Loucy (cell line): Measurements from ENCODE around the gene PPARGC1A.

Experiments used
- H2AFZ ChIP-seq: fragments of 200-600 bp; sonication (generic); 2 replicates; pipeline ENCODE4 v1.6.0; 2016; ENCODE audit warnings: antibody characterized with exemption, mild to moderate bottlenecking, low read length, moderate library complexity
- H3F3A ChIP-seq: fragments of 200-600 bp; 2 replicates; pipeline ENCODE4 v1.6.0; 2016; ENCODE audit warnings: antibody characterized with exemption, low read depth, mild to moderate bottlenecking
- H3K27me3 ChIP-seq: fragments of 200-600 bp; sonication (generic); 2 replicates; pipeline ENCODE4 v1.6.1; 2014; ENCODE audit warnings: low read length, mild to moderate bottlenecking; ENCODE audit not compliant: insufficient read depth, poor library complexity, severe bottlenecking
- H3K36me3 ChIP-seq: fragments of 200-600 bp; sonication (generic); 2 replicates; pipeline ENCODE4 v1.6.1; 2016; ENCODE audit warnings: low read length; ENCODE audit not compliant: insufficient read depth
- H3K4me1 ChIP-seq: fragments of 200-600 bp; sonication (generic); 2 replicates; pipeline ENCODE4 v1.5.1; 2014; ENCODE audit warnings: low read length, mild to moderate bottlenecking; ENCODE audit not compliant: insufficient read depth, poor library complexity, severe bottlenecking
- H3K4me2 ChIP-seq: fragments of 200-600 bp; sonication (generic); 2 replicates; pipeline ENCODE4 v1.6.0; 2014; ENCODE audit warnings: antibody characterized with exemption, low read length, low read depth, mild to moderate bottlenecking; ENCODE audit not compliant: poor library complexity, severe bottlenecking
- H3K4me3 ChIP-seq: fragments of 200-600 bp; sonication (generic); 2 replicates; pipeline ENCODE4 v1.5.1; 2014; ENCODE audit warnings: low read length, mild to moderate bottlenecking, mixed read lengths; ENCODE audit not compliant: poor library complexity, severe bottlenecking
- H3K79me2 ChIP-seq: fragments of 200-600 bp; sonication (generic); 2 replicates; pipeline ENCODE4 v1.6.1; 2014; ENCODE audit warnings: low read length; ENCODE audit not compliant: insufficient read depth
- H3K9ac ChIP-seq: fragments of 200-600 bp; sonication (generic); 2 replicates; pipeline ENCODE4 v1.6.0; 2014; ENCODE audit warnings: mild to moderate bottlenecking, low read depth, low read length, moderate library complexity; ENCODE audit not compliant: poor library complexity, severe bottlenecking
- H3K9me2 ChIP-seq: fragments of 200-600 bp; sonication (generic); replicated peaks from 2 replicates; pipeline ENCODE4 v1.6.1; 2016; ENCODE audit warnings: low read depth, low read length, mixed read lengths
- H3K9me3 ChIP-seq: fragments of 200-600 bp; sonication (generic); 2 replicates; pipeline ENCODE4 v1.6.1; 2014; ENCODE audit warnings: mild to moderate bottlenecking, antibody characterized with exemption, low read length, low read depth; ENCODE audit not compliant: insufficient read depth
- H4K20me1 ChIP-seq: fragments of 200-600 bp; sonication (generic); 2 replicates; pipeline ENCODE4 v1.6.0; 2014; ENCODE audit warnings: antibody characterized with exemption, low read length, mild to moderate bottlenecking; ENCODE audit not compliant: insufficient read depth, poor library complexity, severe bottlenecking
- EZH2phosphoT487 ChIP-seq: fragments of 200-600 bp; IDR thresholded peaks from 2 replicates; pipeline ENCODE4 v1.6.1; 2018; ENCODE audit warnings: antibody characterized with exemption, mild to moderate bottlenecking, moderate library complexity, borderline replicate concordance
- TF ChIP-seq, protein P1 (sequence below): fragments of 200-600 bp; sonication (generic); conservative IDR thresholded peaks from 2 replicates; pipeline ENCODE4 v1.5.1; 2014; ENCODE audit warnings: mild to moderate bottlenecking, antibody characterized with exemption, low read length

The PPARGC1A gene

DNA sequence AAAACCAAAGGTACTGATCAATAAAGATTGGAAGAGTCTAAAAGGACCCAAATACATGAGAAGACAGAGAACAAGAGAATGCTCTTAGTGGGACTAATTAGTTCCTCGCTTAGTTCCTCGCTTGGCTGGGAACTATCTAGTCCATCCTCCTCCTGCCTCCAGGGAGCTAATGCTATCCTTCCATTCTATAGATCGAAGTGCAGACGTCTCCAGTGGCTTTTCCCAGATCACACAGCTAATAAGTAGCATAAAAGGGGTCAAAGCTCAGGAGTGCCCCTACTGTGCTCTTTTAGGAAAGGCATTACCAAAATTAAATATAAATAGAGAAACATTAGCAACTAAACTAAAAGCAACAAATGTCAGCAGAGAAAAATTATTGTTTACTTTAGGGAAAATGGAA, 42.3 kb upstream of the PPARGC1A start:
- no peaks in the 10 kb centered on the region for H4K20me1 ChIP-seq
- no peaks in the 10 kb centered on the region for H3F3A ChIP-seq
- no peaks in the 10 kb centered on the region for H3K36me3 ChIP-seq
- no peak for TF ChIP-seq EZH2phosphoT487
- TF ChIP-seq, protein P1, sequence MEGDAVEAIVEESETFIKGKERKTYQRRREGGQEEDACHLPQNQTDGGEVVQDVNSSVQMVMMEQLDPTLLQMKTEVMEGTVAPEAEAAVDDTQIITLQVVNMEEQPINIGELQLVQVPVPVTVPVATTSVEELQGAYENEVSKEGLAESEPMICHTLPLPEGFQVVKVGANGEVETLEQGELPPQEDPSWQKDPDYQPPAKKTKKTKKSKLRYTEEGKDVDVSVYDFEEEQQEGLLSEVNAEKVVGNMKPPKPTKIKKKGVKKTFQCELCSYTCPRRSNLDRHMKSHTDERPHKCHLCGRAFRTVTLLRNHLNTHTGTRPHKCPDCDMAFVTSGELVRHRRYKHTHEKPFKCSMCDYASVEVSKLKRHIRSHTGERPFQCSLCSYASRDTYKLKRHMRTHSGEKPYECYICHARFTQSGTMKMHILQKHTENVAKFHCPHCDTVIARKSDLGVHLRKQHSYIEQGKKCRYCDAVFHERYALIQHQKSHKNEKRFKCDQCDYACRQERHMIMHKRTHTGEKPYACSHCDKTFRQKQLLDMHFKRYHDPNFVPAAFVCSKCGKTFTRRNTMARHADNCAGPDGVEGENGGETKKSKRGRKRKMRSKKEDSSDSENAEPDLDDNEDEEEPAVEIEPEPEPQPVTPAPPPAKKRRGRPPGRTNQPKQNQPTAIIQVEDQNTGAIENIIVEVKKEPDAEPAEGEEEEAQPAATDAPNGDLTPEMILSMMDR, result no peak
- H3K4me3 ChIP-seq, result no peak overlapping the region
- H3K4me2 ChIP-seq, result no peak overlapping the region
- no peaks in the 10 kb centered on the region for H3K27me3 ChIP-seq
- H3K9ac ChIP-seq, result no peak overlapping the region
- no peaks in the 10 kb centered on the region; the same call in 1 of the 2 replicates for H3K9me3 ChIP-seq
- no peaks in the 10 kb centered on the region for H3K79me2 ChIP-seq
- H2AFZ ChIP-seq, result no peak overlapping the region
- no peaks in the 10 kb centered on the region for H3K4me1 ChIP-seq
- no peaks in the 10 kb centered on the region for H3K9me2 ChIP-seq

DNA sequence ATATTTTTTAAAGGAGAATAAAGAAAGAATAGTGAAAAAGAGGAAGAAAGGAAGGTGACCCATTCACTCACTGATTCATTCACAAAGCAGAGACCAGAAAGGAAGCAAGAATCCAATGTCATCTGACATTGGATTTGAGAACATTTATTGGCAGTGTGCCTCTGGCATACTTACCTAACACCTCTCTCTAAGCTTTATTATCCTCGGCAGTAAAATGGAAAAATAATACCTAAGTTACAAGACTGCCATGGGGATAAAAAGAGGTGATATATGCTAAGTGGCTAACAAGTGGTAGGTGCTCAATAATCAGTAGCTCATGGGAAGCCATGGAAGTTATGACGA, 41.6 kb upstream of the PPARGC1A start:
- no peak overlapping the region for H3K4me2 ChIP-seq
- no peaks in the 10 kb centered on the region for H3K9me2 ChIP-seq
- no peaks in the 10 kb centered on the region for H3K4me1 ChIP-seq
- no peak overlapping the region for H3K9ac ChIP-seq
- no peaks in the 10 kb centered on the region for H3K36me3 ChIP-seq
- no peaks in the 10 kb centered on the region for H3F3A ChIP-seq
- no peaks in the 10 kb centered on the region; the same call in 1 of the 2 replicates for H3K9me3 ChIP-seq
- H4K20me1 ChIP-seq, result no peaks in the 10 kb centered on the region
- no peak overlapping the region for H3K4me3 ChIP-seq
- H3K79me2 ChIP-seq, result no peaks in the 10 kb centered on the region
- no peak for TF ChIP-seq EZH2phosphoT487
- TF ChIP-seq, protein P1, result no peak
- no peaks in the 10 kb centered on the region for H3K27me3 ChIP-seq
- no peak overlapping the region for H2AFZ ChIP-seq

DNA sequence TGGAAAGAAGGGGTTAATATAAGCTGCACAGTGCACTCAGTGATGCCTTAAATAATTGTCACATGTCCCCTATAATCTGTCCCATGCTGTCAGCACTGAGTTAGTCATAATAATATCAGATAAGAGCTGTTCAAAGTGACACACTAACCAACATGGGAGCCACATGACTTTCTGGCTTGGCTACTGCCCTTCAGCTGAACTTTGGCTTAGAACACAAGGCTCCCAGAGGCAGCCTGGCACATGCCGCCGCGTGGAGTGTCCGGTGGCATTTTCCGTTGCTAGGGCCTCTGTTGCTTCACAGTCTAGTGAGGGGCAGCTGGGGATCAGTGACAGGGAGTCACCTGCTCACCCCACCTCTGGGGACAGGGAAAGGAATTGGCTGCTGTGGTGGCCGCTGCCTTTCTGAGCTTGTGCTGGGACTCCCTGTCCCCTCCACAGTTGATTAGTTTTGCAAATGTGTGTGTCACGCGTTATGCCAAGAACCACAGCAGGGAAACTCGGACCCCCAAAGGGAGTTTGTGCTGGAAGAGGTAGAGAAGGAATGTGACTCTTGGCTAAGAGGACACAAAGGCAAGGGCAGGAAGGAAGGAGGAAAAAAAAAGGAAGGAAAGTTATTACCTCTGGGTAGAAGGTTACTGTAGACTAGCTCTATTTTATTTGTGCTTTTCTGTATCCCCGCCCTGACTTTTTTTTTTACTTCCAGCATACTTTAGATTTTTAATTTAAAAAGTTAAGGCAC, 41.1 kb upstream of the PPARGC1A start:
- H3K4me2 ChIP-seq, result no peak overlapping the region
- H3K36me3 ChIP-seq, result no peaks in the 10 kb centered on the region
- no peaks in the 10 kb centered on the region for H3K27me3 ChIP-seq
- no peaks in the 10 kb centered on the region for H3K79me2 ChIP-seq
- no peak overlapping the region for H2AFZ ChIP-seq
- no peaks in the 10 kb centered on the region for H3F3A ChIP-seq
- H3K4me3 ChIP-seq, result no peak overlapping the region
- no peaks in the 10 kb centered on the region; the same call in 1 of the 2 replicates for H3K9me3 ChIP-seq
- H3K9ac ChIP-seq, result no peak overlapping the region
- no peak for TF ChIP-seq EZH2phosphoT487
- TF ChIP-seq, protein P1, result no peak
- H4K20me1 ChIP-seq, result no peaks in the 10 kb centered on the region
- no peaks in the 10 kb centered on the region for H3K4me1 ChIP-seq
- no peaks in the 10 kb centered on the region for H3K9me2 ChIP-seq
